ENCODE data around the gene NWD2. TPM values are rescaled to one million over a fixed set of nuclear protein-coding genes. Genes with fewer than 3 reads are reported as not detected.

The NWD2 gene
- total RNA-seq, 1 donor from 2014 or later, result not detected

GRCh38 chr4:37388681-37389365 is 144.3 kb downstream of the NWD2 start:
- no peak for TF ChIP-seq CTCF (IDR thresholded peaks at IDR 0.05; ENCODE audit: borderline replicate concordance)
- Histone ChIP-seq H3K9me3 (replicated peaks) (no peaks in the 10 kb centered on the region), H3K27me3 (ENCODE audit: low read depth) (peaks cover 33% of the 10 kb centered on the region), H3K4me3 (no peak overlapping the region), H3K36me3 (no peaks in the 10 kb centered on the region), H3K27ac (replicated peaks) (no peak overlapping the region), H3K4me1 (peaks cover 17% of the 10 kb centered on the region)
- intact Hi-C loops (cut with micrococcal nuclease), result no loop called here
- no peak for DNase-seq

GRCh38 chr4:37389366-37389765 is 144.8 kb downstream of the NWD2 start:
- Histone ChIP-seq H3K4me1 (peaks cover 17% of the 10 kb centered on the region), H3K36me3 (no peaks in the 10 kb centered on the region), H3K27me3 (ENCODE audit: low read depth) (peaks cover 29% of the 10 kb centered on the region), H3K4me3 (no peak overlapping the region), H3K27ac (replicated peaks) (no peak overlapping the region), H3K9me3 (replicated peaks) (no peaks in the 10 kb centered on the region)
- TF ChIP-seq CTCF (IDR thresholded peaks at IDR 0.05; ENCODE audit: borderline replicate concordance), result no peak
- intact Hi-C loops (cut with micrococcal nuclease), result no loop called here
- DNase-seq, result no peak

- Histone ChIP-seq H3K4me3 (no peak overlapping the region), H3K36me3 (no peaks in the 10 kb centered on the region), H3K9me3 (replicated peaks) (no peaks in the 10 kb centered on the region), H3K4me1 (peaks cover 17% of the 10 kb centered on the region), H3K27ac (replicated peaks) (no peak overlapping the region), H3K27me3 (ENCODE audit: low read depth) (peaks cover 28% of the 10 kb centered on the region)
- peak; percentile 82 for TF ChIP-seq CTCF (IDR thresholded peaks at IDR 0.05; ENCODE audit: borderline replicate concordance)
- DNase-seq, result no peak
- intact Hi-C loops (cut with micrococcal nuclease), result no loop called here
These were observed 145.5 kb downstream of the NWD2 start for GRCh38 chr4:37389967-37390580.

GRCh38 chr4:37392521-37393255 is 148.1 kb downstream of the NWD2 start:
- intact Hi-C loops (cut with micrococcal nuclease), result no loop called here
- no peaks in the 10 kb centered on the region for H3K9me3 ChIP-seq (replicated peaks)
- no peak overlapping the region for H3K4me3 ChIP-seq
- peaks cover 12% of the 10 kb centered on the region for H3K27me3 ChIP-seq (ENCODE audit: low read depth)
- H3K36me3 ChIP-seq, result no peaks in the 10 kb centered on the region
- H3K27ac ChIP-seq (replicated peaks), result peak overlapping the region; percentile 23
- peaks cover 17% of the 10 kb centered on the region for H3K4me1 ChIP-seq
- peak; percentile 45 for DNase-seq
- TF ChIP-seq CTCF (IDR thresholded peaks at IDR 0.05; ENCODE audit: borderline replicate concordance), result no peak

GRCh38 chr4:37393321-37393720 is 148.8 kb downstream of the NWD2 start:
- Histone ChIP-seq H3K36me3 (no peaks in the 10 kb centered on the region), H3K27ac (replicated peaks) (no peak overlapping the region), H3K27me3 (ENCODE audit: low read depth) (peaks cover 6% of the 10 kb centered on the region), H3K4me3 (no peak overlapping the region), H3K4me1 (peaks cover 17% of the 10 kb centered on the region), H3K9me3 (replicated peaks) (no peaks in the 10 kb centered on the region)
- DNase-seq, result no peak
- intact Hi-C loops (cut with micrococcal nuclease), result no loop called here
- no peak for TF ChIP-seq CTCF (IDR thresholded peaks at IDR 0.05; ENCODE audit: borderline replicate concordance)

Data from left ventricle myocardium inferior (tissue), 1 donor.